Measurements from ENCODE around the gene CARD8.
"Not testable (repeated sequence)": the region's sequence is repeated elsewhere in the genome, so short reads cannot be mapped to it uniquely, and the experiment has no call there.

CARD8 gene

DNA sequence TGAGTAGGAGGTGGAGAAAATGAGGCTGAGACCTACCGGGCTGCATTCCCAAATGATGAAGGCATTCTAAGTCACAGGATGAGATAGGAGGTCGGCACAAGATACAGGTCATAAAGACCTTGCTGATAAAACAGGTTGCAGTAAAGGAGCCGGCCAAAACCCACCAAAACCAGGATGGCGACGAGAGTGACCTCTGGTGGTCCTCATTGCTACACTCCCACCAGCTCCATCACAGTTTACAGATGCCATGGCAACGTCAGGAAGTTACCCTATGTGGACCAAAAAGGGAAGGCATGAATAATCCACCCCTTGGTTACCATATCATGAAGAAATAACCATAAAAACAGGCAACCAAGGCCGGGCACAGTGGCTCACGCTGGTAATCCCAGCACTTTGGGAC is 9.6 kb upstream of the CARD8 start:
- DNase-seq (ENCODE audit: low read depth in 3 of 3) = not testable (repeated sequence)

DNA sequence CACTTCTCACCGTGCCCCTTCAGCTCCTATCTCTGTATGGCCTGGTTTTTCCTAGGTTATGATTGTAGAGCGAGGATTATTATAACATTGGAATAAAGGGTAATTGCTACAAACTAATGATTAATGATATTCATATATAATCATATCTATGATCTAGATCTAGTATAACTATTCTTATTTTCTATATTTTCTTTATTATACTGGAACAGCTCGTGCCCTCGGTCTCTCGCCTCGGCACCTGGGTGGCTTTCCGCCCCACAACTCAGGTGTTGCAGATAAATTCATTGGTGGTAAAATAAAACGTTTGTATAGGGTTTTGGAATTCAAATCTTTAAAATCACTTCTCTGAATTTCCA is 4.6 kb upstream of the CARD8 start:
- not testable (repeated sequence) for DNase-seq (ENCODE audit: low read depth in 3 of 3)

DNA sequence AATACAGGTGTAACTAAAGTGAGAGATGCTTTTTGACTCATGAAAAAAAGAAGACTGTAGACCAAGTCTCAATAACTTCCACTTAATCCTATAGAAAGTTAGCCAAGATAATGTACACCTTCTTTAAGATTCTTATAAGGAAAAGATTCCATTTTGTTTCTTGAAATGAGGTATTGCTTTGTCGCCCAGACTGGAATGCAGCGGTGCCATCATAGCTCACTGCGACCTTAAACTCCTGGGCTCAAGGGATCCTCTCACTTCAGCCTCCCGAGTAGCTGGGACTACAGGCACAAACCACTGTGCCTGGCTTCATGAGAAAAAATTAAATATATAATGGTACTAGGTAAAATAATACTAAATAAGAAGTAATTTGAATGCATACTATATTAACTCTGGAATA is 3.3 kb upstream of the CARD8 start:
- DNase-seq (ENCODE audit: low read depth in 3 of 3) = not testable (repeated sequence)

DNA sequence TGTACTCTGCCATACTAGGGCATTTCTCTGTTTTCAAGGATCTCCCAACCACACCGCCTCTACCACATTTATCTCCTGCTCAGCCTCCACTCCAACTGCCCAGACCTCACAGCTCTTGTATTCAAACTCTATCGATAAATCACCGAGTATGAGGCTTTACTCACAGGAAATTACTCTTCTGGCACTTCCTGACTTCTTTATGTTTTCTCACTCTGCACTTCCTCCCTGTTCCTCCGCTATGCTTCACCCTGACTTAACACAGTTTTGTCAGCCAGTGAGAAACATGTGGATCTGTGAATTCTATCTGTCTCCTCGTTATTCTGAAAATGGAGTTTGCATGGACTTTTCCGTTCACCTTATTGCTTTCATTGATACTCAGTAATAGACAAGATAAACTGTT is 2.6 kb upstream of the CARD8 start:
- DNase-seq (ENCODE audit: low read depth in 3 of 3) = no peak

DNA sequence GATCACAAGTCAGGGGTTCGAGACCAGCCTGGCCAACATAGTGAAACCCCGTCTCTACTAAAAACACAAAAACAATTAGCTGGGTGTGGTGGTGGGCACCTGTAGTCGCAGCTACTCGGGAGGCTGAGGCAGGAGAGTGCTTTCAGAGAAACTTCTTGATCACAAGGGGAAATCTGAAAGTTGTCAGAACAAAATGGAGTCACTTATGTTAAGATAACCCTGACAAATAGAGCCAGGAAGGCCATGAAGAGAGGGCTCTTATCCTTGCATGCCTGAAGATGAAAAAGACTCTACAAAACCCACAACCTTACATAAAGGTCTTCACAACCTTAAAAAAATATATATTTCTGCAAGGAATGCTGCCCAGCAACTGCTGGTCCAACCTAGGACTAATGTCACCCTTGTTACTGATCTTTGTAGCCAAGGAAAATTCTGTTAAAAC is 1.2 kb downstream of the CARD8 start:
- no peak for DNase-seq (ENCODE audit: low read depth in 3 of 3)

DNA sequence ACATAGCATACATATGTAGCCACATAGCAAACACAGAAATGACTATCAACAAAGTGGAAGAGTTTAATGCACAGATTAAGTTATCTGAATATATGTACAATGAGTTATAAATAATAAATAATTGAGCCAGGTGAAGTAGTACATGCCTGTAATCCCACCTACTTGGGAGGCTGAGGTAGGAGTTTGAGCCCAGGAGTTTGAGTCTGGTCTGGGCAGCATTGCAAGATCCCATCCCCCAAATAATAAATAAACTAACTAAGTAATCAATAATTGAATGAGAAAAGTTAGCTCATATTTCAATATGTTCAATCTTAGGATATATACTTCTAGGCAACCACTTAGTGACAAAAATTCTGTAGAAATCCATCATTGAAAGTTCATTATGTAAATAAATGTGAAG is 1.7 kb downstream of the CARD8 start:
- no peak for DNase-seq (ENCODE audit: low read depth in 3 of 3)

DNA sequence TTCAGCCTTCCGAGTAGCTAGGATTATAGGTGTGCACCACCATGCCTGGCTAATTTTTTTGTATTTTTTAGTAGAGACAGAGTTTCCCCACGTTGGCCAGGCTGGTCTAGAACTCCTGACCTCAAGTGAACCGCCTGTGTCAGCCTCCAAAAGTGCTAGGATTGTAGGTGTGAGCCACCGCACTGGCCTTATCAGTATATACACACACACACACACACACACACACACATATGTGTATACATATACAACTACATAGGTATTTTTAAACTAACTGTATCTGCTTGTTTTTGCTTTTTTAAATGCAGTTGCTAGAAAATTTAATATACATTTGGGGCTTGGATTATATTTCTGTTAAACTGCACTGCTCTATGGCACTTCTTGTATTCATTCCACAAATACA is 3.1 kb downstream of the CARD8 start:
- DNase-seq (ENCODE audit: low read depth in 3 of 3) = no peak

DNA sequence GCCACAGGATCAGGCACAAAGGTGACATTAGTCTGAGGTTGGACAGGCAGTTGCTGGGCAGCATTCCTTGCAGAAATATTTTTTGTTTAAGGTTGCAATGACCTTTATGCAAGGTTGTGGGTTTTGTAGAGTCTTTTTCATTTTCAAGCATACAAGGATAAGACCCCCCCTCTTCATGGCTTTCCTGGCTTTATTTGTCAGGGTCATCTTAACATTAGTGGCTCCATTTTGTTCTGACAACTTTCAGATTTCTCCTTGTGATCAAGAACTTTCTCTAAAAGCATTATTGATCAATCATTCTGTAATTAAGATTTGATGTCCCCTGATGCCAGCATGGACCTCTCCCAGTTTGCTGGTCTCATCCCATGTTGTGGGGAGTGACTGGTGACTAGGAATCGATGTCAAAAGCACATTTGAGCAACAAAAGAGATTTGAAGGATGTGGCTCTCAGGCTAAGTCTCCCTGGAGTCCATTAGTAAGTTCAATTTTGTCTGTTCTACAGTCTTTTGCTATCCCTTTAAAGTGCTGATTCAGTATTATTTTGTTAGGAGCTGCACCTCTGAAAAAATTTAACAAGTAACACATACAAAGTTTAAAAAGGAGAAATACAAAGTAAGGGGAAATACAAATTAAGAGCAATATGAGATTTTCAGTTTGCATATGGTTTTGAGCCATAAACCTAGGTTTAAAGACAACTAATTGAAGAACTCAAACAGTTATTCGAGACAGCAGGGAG is 5.3 kb downstream of the CARD8 start:
- no peak for DNase-seq (ENCODE audit: low read depth in 3 of 3)

DNA sequence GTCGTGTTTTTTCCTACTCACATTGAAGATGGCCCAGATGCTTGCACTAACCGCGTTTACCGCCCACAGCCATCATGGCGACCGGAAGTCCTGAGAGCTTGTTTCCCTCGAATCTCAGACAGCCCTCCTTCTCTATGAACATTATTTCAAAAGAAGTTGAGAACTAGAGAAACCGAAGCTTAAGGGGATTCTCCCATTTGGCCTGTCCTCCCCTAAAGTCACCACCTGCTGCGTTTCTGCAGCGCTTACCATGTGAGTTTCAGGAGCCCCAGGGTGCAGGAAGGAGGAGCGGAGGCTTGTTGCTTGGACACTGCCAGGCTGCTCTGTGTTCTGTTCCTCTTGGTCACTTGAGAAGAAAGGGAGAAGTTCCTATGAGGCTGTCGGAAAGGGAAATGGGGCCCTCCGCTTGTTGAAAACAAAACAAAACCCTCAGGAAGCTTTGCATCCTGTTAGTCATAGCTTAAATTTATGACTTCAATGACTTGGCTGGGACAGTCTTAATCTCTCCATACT is 6.2 kb downstream of the CARD8 start:
- DNase-seq (ENCODE audit: low read depth in 3 of 3) = peak; percentile 57 to 80 (median 64)

DNA sequence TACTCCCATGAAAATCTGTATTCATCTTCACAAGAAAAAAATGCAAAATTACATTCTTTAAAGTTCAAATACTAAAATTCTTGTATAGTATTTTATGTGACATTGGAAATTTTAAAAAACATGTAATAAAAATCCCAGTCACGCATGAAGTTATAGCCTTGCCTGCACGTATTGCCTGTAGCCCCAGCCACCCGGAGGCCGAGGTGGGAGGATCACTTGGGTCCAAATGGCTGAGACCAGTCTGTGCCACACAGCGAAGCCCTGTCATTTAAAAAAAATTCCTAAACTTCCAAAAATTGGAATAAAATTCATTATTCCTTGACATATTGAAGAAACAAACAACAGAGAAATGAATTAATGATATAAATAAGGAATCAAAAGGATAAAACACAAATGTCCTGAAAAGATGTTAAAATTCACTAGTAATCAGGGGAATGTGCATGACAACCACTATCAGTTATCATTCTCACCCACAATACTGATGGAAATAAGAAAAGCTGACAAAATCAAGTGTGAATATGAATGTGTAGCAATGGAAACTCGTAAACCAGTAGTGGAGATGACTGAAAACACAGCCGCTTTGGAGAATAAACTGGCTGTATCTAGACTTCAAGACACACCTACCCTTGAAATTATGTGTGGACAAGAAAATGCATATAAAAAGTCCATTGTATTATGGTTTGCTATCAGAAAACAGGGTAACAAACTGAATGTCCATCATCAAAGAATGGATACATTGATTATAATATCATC is 7.5 kb downstream of the CARD8 start:
- DNase-seq (ENCODE audit: low read depth in 3 of 3) = no peak

DNA sequence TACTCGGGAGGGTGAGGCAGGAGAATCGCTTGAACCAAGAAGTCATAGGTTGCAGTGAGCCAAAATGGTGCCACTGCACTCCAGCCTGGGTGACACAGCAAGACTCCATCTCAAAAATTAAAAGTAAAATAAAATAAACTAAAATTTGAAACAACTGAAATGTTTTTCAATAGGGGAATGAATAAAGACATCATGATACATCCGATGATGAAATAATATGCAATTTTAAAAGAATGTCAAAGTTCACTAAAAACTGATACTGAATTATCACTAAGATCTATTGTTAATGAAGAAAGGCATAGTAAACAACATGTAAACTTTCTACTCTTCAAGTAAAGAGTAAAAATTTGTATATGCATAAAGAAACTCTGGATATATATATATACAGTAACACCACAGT is 8.5 kb downstream of the CARD8 start:
- DNase-seq (ENCODE audit: low read depth in 3 of 3) = no peak

DNA sequence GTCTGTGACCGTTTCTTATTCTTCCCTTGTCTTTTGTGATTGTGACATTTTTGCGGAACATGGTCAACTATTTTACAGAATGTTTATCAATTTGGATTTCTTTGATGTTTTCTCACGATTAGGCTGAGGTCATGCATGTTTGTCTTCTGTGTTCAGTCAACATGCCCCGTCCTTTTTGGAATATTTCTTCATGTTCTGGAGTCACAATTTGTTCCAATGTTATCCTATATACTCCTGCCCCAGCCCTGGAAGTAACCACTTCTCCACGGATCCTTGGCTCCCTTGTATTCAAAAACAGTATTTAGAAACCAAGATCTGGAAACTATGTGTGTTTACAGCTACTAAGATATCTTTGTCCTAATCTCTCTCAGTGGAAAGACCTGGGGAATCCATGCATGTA is 9.6 kb downstream of the CARD8 start:
- no peak for DNase-seq (ENCODE audit: low read depth in 3 of 3)

DNA sequence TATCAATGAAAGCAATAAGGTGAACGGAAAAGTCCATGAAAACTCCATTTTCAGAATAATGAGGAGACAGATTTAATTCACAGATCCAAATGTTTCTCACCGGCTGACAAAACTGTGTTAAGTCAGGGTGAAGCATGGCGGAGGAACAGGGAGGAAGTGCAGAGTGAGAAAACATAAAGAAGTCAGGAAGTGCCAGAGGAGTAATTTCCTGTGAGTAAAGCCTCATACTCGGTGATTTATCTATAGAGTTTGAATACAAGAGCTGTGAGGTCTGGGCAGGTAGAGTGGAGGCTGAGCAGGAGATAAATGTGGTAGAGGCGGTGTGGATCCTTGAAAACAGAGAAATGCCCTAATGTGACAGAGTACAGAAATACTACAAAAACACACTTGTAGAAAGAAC is 11.4 kb downstream of the CARD8 start:
- peak in 1 of 3 experiments; percentile 21 for DNase-seq (ENCODE audit: low read depth in 3 of 3)

DNA sequence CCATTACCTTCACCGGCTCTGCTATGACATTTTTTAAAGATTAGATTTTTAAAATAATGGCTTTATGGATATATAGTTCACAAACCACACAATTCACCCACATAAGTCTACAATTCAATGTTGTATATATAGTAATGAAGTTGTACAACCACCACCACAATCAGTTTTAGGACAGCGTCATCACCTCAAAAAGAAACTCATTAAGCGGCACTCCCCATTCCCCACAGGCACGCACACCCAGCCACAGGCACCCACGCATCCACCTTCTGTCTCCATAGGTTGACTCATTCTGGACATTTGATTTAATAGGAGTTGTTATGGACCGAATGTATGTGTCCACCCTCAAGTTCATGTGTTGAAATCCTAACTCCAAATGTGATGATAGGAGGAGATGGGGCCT is 13.9 kb downstream of the CARD8 start:
- not testable (repeated sequence) for DNase-seq (ENCODE audit: low read depth in 3 of 3)

DNA sequence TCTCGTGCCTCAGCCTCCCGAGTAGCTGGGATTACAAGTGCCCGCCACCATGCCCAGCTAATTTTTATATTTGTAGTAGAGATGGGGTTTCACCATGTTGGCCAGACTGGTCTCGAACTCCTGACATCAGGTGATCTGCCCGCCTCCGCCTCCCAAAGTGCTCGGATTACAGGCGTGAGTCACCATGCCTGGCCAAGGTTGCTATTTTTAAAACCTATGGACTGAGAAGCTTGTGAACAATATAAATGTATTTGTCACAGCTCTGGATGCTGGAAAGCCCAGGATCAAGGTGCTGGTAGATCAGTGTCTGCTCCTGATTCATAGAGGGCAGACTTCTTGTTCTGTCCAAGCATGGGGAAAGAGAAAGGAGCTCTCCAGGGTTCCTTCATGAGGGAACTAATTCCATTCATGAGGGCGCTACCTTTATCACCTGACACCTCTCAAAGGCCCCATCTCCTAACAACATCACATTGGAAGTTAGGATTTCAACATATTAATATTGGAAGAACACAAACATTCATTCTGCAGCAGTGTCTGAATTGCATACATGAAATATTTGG is 16.1 kb downstream of the CARD8 start:
- no peak for DNase-seq (ENCODE audit: low read depth in 3 of 3)

DNA sequence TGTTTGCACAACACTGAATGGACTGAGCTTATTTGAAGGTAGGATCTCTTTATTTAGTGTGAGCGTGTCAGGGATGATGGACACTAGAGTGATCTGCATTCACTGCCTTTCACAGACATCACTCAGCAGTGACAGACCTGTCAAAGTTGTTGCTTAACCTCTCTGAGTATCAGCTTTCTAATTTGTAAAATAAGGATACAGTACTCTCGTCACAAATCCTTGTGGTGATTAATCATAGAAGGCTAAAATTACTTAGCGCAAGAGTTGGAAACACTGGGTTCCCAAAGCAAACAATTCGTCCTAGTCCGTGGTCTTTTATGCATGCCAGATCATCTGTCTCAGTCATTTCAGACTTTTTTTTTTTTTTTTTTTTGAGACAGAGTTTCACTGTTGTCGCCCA is 16.6 kb downstream of the CARD8 start:
- DNase-seq (ENCODE audit: low read depth in 3 of 3) = no peak

DNA sequence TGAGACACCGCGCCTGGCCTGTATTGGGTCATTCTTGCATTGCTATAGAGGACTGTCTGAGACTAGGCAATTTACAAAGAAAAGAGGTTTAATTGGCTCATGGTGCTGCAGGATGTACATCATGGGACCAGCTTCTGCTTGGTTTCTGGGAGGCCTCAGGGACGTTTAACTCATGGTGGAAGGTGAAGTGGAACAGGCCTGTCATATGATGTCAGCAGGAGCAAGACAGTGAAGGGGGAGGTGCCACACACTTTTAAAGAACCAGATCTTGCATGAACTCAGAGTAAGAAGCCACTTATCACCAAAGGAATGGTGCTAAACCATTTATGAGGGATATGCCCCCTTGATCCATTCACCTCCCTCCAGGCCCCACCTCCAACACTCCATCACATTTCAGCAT is 18.7 kb downstream of the CARD8 start:
- no peak for DNase-seq (ENCODE audit: low read depth in 3 of 3)

DNA sequence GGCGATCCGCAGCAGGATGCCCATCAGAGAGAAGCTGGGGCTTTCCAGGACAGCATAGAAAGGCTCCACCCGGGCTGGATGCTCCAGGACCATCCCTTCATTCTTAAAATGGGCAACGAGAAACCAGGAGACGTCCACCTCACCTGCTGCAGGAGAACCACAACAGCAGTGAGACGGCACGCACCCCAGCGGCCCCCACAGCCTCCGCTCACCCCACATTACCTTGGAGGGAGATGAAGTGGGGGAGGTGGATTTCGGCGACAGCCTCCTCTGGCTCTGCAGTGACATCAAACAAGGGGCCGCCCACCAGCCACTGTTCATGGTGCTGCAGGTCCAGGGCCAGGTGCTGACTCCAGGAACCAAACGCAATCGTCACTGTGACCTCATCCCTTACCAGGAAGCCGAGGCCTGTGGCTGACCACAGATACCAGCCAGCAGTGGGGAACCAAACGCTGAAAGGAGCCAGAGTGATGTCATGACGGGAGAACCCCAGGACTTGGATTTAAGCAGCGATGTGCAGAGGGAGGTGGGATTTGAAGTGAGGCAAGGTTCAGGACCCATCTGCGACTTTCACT is 25.1 kb downstream of the CARD8 start:
- peak in 1 of 3 experiments; percentile 20 for DNase-seq (ENCODE audit: low read depth in 3 of 3)

DNA sequence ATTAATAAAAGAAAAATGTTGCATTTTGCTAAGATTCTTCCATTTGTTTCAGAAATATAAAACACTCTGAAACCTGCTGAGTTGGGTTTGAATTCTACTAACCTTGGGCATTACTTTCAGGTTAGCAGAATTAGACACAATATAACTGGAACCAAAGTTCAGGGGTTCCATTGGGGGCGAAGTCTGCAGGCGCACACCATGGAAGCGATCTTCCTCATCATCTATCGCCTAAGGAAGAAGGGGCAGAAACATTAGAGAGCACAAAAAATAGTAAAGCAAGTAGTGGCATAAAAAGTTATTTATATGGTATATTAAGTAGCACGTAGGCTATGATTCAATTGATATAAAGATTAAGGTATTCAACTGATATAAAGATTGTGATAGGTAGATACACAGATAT is 34.1 kb downstream of the CARD8 start:
- no peak for DNase-seq (ENCODE audit: low read depth in 3 of 3)

DNA sequence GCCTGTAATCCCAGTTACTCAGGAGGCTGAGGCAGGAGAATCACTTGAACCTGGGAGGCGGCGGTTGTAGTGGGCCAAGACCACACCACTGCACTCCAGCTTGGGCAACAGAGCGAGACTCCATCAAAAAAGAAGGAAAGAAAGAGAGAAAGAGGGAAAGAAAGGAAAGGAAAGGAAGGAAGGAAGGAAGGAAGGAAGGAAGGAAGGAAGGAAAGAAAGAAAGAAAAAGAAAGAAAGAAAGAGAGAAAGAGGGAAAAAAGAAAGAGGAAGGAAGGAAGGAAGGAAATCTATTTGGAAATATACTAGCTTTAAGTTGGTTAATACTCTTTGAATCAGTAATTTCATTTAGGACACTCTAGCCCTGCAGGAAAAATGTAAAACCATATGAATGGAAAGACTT is 34.9 kb downstream of the CARD8 start:
- not testable (repeated sequence) for DNase-seq (ENCODE audit: low read depth in 3 of 3)

DNA sequence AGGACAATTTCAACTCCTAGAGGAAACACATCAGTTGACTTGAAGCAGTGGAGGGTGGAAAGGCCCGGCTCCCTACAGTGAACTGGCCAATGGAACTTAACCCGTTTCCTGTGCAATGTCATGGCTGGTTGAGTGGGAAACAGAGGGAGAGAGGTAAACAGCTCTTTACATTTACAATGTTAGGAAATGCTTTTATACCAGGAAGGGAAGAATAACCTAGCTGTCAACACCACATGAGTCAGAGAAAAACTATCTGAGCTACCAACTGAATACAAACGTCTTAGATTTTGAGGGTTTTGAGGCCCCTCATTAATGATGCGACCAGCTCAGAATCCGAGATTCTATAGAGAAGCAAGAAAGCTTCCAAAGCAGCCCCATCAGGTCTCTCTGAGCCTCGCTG is 36.7 kb downstream of the CARD8 start:
- DNase-seq (ENCODE audit: low read depth in 3 of 3) = no peak

DNA sequence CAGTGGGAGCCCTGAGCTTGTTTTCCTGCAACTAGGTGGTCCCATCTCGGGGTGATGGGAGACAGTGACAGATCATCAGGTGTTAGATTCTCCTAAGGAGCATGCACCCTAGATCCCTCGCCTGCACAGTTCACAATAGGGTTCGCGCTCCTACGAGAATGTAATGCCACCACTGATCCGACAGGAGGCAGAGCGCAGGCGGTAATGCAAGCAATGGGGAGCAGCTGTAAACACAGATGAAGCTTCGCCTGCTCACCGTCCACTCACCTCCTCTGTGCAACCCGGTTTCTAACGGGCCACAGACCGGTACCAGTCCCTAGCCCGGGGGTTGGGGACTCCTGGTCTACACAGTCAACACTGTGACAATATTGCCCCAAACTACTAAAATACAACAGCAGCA is 38.8 kb downstream of the CARD8 start:
- no peak for DNase-seq (ENCODE audit: low read depth in 3 of 3)

DNA sequence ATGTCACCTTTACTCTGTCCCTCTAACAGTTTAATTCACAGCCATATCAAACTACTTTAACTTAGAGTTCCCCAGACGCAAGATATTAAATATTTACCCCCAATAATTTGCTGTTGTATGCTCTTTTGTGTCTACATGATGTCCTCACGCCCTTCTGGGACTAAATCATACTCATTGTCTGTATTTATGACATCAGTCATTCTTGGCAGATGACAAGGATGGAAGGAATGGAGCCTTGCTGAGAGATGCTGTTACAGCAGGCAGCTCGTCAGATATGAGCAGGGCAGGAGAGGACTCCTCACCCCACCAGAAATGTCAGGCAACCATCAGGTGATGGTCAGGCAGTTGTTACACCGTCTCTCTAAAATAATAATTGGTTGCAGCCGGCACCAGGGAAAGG is 41.8 kb downstream of the CARD8 start:
- no peak for DNase-seq (ENCODE audit: low read depth in 3 of 3)

All from stimulated activated CD4-positive, alpha-beta T cell treated with anti-CD3 and anti-CD28 coated beads, TNF-alpha, amount 100 ng/mL, for 24 hours (primary cell).